ENCODE measurements around the gene SIPA1L2.

The SIPA1L2 gene

DNA sequence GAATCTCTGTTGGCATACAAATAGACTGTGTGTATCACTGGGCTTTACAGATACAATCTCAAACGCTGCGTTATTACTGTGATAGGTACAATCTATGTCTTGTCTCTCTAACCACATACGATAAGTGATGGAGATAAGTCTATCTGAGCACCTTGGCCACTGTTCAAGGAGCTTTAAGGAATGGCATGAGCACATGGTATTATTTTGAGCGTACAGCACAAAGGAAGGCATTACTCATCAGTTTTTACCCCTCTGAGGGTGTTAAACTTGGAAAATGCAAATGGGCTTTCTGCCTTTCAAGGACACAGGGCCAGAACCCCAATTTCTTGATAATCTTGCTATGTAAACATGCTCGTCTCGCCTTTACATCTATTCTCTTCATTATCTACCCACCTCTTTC is 11.6 kb upstream of the SIPA1L2 start:
- no peak for DNase-seq

DNA sequence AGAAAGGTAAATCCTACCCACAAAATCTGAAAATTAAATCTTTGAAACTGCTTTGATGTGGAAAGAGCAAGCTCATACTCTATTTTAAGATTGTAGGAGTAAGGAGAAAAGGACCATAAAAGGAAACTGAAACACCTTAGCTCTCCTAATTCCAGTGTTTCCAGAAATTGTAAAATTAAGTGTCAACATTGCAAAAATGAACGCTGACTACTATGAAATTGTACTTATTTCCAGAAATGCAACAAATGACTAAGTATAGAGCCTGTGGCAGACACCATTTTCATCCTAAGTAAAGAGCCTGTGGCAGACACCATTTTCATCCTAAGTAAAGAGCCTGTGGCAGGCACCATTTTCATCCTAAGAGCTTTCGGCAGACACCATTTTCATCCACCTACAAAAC is 6.9 kb upstream of the SIPA1L2 start:
- DNase-seq, result no peak

DNA sequence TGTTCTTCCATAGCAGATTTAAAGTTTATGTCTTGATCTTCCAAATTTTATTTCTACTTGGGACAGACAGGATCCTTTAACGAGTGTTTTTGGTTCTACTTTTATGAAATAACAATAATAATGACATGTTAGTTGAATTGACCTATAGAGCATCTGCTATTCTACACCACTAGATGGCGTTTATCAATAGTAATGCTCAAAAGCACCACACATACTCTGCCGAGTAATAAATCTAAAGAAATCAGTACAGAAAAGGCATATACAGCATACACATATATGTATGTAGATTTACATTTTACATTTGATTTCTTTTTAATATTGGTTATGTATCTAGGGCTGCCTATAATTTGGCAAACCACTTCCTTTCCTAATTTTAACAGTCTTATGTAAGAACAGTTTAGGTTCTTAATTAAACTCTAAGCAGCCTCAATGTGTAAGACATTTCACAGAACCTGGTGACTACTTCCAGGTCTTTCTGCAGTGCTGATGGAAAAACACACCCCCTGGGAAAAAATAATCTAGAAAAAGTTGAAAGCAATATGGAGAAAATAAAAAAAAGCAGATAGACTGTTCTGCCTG is 5.9 kb upstream of the SIPA1L2 start:
- DNase-seq, result peak; percentile 46 to 69

DNA sequence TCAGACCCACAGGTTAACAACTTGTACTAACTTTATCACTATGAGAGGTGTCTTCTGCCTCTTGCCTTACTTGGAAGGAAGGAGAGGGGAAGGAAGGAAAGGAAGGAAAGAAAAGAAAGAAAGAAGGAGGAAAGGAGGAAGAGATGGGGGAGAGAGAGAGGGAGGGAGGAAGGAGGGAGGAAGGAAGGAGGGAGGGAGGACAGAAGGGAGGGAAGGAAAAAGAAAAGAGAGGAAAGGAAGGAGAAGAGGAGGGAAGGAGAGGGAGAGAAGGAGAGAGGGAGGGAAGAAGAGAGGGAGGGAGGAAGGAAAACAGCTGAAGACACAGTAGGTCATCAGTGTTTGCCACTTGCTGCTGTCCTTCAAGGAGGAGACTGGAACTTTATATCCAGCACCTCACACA is 5.3 kb upstream of the SIPA1L2 start:
- no peak for DNase-seq

DNA sequence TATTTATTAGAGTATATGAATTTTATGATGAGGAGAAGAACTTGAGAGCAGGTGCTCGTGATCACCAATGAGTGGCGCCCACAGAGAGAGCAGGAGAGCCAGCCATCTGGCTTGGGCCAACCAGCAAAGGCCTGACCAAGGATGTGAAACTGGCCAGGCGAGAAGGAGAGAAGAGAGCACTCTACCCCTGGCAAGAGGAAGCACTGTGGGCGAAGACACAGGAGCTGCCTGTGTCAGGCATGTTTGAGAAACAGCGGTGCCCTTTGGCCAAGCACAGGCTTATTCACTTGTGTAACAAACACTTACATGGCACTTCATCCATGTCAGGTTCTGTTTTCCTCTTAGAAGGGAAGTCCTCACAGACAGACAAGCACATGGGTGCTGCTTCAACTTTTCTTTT is 4.2 kb upstream of the SIPA1L2 start:
- DNase-seq, result peak; percentile 73 to 90

DNA sequence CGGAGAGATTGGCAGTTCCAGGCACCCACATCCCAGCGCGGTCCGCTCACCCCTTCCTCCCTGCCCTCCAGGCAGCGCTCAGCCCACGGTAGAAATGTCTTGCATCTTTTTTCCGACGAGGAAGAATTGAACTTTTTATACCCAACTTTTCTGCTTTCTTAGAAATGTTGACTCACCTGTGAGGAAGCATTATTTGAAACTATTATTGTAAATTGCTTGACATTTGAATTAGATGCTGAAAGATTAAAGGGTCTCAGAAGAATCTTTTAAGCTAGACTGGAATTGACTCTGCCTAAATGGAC is 912 bp upstream of the SIPA1L2 start:
- no peak for DNase-seq

DNA sequence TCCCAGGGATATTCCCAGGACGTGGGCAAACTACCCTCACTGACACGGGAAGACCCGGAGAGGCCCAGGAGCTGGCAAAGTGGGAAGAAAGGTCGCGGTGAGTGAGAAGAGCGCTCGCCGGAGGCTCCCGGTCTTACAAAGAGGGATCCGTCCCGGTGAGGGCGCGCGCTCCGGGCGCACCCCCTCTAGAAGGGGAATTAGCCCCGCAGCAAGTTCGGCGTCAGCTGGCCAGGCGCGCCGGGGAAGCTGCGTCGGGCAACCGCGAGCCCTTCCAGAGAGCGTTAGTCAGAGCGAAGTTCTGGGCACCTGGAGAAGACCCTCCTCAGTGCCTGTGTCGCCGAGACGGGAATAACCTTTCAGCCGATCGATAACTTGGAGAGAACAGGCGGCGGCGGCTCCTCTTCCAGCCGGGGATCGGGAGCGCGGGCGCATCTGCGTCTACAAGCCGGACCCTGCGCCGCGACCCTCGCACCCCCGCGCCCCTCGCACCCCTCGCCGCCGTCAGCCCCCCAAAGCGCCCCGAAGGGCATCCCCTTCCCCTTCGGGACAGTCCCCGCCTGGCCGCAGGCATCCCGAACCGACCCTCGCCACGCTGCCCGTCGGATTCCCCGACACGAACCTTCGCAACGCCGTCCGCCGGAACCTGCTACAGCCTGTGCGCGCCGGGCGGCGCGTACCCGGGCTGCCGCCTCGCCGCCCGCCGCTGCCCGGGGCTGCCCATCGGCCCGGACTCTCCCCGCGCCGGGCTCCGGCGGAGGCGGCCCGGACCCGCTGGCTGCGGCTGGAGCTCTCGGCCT is 485 bp downstream of the SIPA1L2 start:
- peak; percentile 29 to 31 for DNase-seq

DNA sequence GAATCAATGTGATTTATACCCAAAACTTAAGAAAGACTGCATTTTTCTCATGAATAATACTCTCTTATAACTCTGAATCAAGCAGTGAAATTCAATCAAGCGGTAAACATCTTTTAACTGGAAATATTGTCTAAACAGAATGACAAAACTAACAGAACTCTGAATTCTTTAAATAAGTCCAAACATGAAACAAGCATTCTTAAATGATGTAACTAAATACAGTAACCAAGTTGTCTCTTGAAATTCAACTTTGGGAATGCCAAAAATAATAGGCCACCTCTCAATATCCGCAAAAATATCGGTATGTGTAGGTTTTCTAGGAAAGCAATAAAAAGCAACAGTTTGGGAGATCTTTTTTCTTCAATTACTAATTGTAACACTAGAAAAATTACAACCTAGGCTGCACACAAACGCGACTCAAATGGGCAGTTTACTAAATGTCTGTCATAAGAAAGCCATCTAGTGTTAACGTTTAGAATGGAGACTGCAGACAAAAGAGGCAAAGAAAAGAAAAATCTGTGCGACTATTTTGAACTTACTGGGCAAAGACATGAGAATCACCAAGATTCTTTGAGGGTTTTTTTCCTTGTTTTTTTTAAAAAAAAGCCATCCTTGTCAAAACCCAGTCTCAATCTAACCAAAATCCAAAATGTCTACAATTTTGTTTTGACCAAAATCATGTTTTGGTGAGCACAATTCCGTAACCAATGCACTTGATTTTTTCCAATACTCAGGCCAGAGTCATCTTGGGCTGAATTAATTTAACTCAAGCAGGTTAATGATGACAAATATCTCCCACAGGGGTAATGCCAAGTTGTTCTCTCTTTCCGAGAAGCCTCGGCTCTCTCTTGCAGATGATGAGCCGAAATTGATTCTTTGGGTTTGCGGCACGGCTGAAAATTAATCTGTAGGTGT is 1.3 kb downstream of the SIPA1L2 start:
- DNase-seq, result peak; percentile 47 to 52

DNA sequence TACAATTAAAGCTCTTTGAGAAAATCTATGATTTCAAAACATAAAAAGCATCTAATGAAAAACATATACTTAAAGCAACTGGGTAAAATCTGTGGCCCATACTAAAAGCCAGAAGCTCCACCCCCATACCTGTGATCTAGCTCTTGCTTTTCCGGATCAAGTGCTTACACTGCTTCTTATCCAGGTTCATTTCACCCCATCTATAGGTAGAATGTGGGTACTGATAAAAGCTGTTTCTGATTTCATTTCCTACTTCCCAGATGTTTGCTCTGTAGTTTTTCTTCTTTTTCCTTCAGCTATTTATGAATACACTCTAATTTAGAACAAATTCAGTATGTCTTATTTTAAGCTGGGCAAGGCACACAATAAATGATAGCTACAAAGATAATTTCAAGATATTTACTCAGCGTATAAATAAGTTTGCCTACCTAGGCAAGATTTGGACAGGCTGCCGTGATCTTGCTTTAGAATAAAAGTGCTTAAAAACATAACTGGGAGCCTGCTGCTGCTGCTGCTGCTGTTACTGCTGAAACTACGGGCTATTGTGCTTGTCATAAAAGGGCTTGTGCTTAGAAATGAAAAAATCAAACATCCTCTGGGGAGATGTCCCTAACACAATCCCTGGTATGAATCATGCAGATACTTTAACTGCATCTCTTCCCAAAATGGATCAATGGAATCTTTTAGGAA is 2.1 kb downstream of the SIPA1L2 start:
- no peak for DNase-seq

DNA sequence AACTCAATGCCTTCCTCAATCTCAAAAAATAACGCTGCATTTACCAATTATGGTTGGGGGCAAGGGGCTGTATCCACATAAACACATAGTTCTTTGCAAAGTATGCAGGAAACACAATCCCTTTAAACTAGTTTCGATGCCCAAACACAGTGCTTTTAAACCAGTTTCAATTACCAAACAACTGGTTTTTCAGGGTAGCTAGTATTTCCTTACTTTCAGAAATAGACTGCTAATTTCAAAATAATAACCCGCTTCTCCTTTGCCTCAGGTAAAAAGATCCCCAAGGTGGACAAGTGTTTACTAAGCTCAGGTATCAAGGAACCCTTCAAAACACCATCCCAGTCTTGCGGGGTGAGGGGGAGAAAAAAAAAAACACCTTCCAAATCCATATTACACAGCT is 2.8 kb downstream of the SIPA1L2 start:
- no peak for DNase-seq

DNA sequence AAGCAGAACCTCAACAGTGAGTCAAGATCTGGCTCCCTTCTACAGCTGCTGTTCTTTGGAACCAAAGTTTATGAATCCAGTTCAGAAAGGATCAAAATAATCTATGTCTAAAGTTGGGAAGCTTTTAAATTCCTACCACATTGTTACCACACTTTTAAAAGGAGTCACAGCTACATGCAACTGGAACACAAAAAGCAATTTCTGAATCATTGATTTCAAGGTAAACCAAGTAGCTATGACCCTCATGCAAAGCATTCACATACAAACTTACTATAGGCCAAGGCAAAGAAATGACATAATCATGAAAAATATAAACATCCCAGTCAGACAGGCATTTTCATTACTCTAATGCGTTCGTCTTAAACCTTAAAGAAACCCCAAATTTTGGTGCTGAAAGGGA is 3.5 kb downstream of the SIPA1L2 start:
- DNase-seq, result no peak

DNA sequence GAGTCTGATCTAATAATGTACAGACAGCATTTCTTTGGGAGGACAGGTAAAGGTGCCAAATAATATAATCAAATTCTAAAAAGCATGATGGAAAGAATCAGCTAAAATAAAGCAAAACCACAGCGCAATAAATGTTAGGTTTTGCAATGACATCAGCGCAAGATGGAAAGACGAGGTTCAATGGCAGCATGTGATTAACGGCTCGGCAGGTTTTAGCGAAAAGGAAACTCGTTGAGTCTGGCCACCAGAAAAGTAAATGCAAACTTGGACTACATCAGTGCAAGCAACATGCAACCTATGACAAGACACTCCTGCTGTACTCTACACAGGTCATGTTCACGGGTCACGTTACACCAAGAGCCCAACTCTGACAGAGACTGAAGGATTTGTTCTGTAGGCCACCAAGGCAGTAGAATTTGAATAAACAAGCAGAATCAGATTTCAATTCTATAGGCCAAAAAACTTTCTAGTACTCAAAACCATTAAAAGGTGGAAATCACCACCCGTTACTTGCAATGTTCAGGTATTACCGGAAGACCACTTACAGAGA is 4.5 kb downstream of the SIPA1L2 start:
- DNase-seq, result no peak

DNA sequence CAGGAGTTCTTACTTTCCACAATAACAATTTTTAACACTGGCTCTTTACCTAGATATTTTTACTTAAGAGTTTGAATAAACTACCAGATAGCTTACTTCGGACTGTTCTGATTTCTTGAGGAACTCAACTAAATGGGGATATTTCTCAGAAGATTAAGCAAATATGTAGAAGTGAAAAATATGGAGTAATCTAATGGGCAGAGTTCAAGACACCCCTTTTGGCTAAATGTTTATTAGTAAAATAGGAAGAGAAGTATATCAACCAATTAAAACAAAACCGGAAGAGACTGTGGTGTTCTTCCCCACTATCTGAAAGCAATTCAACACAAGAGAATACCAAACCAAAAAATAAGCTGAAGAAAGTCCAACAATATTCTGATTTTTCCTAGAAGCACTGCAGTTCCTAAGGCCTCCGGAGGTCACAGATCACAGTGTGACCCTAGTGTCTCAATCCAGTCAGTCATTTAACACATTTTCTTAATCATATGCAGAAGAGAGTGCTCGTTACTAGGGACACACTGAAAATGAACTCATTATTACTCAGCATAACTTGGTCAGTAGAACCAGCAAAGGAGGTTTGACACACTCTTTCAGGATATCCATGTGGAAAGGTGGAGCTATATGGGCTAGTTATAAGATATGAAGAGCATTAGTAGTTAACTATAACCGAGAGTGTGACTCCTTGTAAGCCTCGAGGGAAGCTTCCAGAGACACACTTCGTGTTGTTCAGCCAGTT is 5.2 kb downstream of the SIPA1L2 start:
- DNase-seq, result peak; percentile 56 to 65

DNA sequence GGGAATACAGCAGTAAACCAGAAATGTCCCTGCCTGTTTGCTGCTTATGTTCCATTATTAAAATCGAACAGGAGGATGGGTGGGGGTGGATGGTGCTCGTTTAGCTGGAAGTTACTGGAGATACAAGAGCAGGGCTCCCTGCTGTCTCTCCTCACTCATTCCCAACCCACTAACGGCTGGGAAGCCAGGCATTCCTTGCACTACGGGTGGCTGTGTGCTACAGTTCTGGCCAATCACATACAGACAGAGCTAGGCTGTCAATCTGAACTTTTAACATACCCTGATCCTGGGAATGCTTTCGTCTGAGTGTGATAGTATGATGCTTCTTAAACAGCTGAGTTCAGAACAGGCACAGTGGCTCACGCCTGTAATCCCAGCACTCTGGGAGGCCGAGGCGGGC is 7.0 kb downstream of the SIPA1L2 start:
- DNase-seq, result no peak

DNA sequence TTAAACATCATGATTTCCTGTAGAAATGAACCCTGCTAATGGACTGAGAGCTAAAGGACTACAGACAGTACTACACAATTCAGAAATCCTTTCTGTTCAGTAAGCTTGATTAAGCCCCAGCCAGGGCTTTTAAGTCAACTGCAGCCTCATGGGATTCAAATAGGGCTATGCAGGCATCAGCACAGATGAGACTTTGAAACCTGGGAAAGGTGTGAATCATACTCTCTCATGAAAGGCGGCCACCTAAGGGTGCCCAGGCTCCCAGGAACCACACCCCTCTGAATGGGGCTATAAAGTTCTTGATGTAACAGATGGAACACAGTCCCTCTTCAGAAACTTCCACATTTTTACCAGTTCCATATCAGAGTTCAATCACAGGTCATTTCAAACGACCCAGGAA is 7.6 kb downstream of the SIPA1L2 start:
- DNase-seq, result no peak

DNA sequence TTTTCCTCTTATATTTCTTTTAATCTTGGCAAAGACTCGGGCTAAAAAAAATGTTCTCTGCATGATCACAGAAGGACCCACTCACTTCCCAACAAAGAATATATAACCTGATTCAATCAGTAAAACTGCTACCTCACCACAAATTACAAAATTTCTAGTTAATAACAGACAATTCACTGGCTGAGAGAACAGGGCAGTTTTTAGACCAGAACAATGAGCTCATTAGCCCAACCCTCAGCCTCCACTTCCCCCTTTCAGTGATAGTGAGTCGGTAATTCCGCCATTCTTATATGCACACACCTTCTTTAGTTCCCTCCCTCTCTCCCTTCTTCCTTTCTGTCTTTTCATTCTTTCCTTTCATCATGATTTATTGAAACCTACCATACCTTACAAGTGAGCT is 8.9 kb downstream of the SIPA1L2 start:
- DNase-seq, result peak; percentile 77 to 79

DNA sequence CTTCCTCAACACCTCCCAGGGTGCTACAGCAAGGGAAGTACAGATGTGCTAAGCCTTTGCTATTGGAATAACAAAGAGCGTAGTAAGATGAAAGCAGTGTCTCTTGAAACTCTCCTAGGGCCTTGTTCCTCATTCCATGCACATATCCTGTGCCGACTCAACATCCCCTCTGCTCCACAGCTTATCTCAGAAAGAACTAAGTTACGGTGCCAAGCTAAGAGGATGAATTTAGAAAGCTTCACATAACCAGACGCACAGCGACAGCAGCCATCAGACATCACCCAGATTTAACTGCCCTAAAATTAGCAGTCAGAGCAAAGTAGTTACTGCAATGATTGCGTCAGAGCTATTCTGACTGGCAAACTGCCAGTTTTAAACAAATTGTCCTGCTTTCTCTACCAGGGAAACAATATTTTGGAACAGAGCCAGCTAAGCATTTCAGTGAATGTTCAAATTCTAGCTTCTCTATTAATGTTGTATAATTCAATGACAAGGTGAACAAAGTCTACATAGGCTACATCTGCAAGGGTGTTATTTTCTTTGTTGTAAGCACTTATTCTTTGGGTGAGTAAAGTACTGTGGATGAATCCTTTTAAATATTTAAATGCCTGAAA is 9.5 kb downstream of the SIPA1L2 start:
- peak; percentile 50 to 64 for DNase-seq

DNA sequence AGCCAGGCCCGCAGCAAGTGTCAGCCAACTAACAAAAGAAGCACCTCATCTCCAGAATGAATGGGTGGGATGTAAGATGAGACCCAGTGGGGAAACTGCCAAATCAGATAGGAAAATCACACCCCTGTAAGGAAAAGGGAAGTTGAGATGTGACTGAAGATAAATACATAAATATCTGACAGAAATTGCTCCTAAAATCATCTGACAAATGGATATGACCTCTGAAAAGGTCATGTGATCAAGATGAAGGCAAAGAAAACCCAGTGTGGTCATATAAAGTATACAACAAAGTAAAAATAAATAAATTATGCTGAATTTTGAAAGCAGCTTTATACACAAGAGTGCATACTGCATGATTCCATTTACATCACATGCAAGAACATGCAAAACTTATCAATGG is 12.7 kb downstream of the SIPA1L2 start:
- DNase-seq, result no peak

DNA sequence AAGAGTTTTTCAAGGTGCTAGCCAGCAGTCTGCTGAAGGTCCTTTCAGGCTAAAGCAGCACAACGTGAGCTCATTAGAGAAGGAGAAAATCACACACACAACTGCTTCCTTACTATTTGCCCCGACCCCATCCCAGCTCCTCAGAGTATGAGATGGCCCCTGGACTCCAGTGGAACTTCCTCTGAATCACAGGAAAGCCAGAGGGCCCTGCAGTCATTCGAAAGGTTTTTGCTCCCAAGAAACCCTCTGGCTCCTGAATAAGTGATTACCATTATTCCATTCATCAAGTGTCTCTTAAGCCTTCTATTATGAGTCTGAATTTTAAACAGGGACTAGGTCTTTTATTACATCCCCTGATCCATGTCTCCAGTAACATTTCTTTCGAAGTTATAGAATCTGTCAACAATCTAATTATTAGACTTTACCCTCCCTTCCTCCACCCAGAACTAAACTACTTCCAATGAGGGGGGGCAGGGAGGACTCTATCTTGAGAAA is 14.6 kb downstream of the SIPA1L2 start:
- DNase-seq, result no peak

DNA sequence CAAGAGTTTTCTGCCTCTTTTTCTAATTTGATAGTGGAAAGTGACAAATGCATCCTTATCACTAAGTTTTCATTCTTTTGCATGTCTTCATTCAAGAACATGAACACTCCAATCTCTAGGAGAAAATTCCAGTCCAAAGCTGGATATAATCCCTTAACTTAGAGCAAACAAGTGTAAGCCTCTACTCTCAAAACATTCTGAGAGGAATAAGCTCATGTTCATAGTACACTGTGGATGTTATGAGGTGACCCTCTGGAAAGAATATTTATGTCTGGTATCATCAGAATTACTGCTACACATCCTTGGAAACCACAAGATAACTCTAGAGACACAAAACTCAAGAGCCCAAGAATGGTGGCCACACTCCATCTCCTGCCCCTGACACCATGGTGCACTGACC is 15.1 kb downstream of the SIPA1L2 start:
- DNase-seq, result no peak

DNA sequence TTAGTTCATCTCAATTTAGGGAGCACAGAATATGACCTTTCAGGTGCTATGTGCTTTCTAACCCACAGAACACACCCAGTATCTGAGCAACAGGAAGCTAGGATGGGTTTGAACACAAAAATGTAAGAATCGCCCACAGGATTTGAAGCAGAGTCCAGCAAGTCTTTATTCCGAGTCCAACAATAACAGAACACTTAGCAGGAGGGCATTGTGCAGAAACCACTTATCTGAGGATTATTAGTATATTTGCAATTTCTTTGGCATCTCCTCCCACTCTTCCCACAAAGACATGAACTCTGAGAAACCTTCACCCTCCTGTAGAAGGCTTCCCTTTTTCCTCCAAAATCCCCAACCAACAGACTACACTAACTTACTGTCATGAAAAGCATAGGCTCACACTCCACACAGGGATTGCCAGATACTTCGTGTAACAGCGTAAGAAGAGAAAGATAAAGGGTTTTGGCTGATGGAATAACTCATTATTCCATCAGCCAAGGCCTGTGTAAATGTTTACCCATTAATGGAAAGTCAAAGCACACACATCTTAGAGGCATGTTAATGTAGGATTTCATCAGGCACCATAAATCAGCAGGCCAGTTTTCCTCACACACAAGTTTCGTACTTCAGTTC is 16.1 kb downstream of the SIPA1L2 start:
- peak; percentile 57 to 76 for DNase-seq

Measured in inflammatory macrophage treated with lipopolysaccharide for 1 hour (primary cell).